Measurements from ENCODE around the gene GRIN2A.

DNA sequence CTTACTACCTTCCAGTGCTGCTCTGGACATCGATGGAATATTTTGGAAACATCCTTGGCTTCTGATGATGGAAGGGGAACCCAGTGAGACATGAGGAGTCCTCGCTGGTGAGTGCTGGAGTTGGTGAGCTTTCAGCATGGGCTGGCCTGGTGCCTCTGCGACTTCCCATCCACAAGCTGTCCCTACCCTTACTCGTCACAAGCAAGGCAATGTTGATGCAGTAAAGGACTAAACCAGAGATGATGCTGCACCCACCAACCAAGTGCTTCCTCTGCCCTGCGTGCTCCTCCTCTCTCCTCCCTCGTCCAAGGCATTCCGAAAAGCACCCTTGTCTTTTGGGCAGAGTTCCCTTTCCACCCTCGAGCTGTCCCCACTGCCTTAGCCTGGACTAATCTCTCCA is 154.7 kb downstream of the GRIN2A start:
- TF ChIP-seq, protein P1, sequence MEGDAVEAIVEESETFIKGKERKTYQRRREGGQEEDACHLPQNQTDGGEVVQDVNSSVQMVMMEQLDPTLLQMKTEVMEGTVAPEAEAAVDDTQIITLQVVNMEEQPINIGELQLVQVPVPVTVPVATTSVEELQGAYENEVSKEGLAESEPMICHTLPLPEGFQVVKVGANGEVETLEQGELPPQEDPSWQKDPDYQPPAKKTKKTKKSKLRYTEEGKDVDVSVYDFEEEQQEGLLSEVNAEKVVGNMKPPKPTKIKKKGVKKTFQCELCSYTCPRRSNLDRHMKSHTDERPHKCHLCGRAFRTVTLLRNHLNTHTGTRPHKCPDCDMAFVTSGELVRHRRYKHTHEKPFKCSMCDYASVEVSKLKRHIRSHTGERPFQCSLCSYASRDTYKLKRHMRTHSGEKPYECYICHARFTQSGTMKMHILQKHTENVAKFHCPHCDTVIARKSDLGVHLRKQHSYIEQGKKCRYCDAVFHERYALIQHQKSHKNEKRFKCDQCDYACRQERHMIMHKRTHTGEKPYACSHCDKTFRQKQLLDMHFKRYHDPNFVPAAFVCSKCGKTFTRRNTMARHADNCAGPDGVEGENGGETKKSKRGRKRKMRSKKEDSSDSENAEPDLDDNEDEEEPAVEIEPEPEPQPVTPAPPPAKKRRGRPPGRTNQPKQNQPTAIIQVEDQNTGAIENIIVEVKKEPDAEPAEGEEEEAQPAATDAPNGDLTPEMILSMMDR (IDR thresholded peaks at IDR 0.05) = no peak
- no peak for TF ChIP-seq EZH2 (IDR thresholded peaks at IDR 0.05; ENCODE audit: borderline replicate concordance, insufficient read depth, low read depth, low read length, poor library complexity, severe bottlenecking)
